Lung (tissue), 12 donors: ENCODE data around the gene PGAP2. TPM values are rescaled to one million over a fixed set of nuclear protein-coding genes. Genes with fewer than 3 reads are reported as not detected.
A peak's percentile ranks its signal among the peaks of the same experiment; 100 is the strongest.

ENCODE experiments used
- ATAC-seq: fragments of 200-7000 bp; cut with Tn5 transposase; one replicate; pipeline ENCODE4 v1.9.1; 2020; ENCODE audit warnings: moderate number of reproducible peaks; ENCODE audit not compliant: insufficient read depth, low FRiP score
- DNase-seq, 3 donors: peaks; one replicate each; pipeline ENCODE4 v3.0.0-alpha.2; 2013 to 2017
- H3K27ac ChIP-seq, 2 donors: one replicate each; pipeline ENCODE4 v1.5.1; 2013; ENCODE audit warnings: mild to moderate bottlenecking in 2 of 2, moderate library complexity in 2 of 2, control low read depth in 1 of 2, inconsistent platforms in 1 of 2, low read depth in 1 of 2, low read length in 1 of 2
- H3K27me3 ChIP-seq, 3 donors: one replicate each; pipeline ENCODE4 v1.5.1; 2013; ENCODE audit warnings: low read length in 2 of 3; ENCODE audit not compliant: control insufficient read depth in 3 of 3, insufficient read depth in 3 of 3
- H3K36me3 ChIP-seq, 4 donors: one replicate each; pipeline ENCODE4 v1.5.1; 2013; ENCODE audit warnings: low read length in 4 of 4, mild to moderate bottlenecking in 1 of 4, moderate library complexity in 1 of 4; ENCODE audit not compliant: control insufficient read depth in 4 of 4, insufficient read depth in 4 of 4
- H3K4me1 ChIP-seq, 5 donors: one replicate each; pipeline ENCODE4 v1.5.1; 2013; ENCODE audit warnings: low read length in 5 of 5, mild to moderate bottlenecking in 2 of 5, moderate library complexity in 1 of 5; ENCODE audit not compliant: control insufficient read depth in 5 of 5, insufficient read depth in 5 of 5
- H3K4me3 ChIP-seq: one replicate; pipeline ENCODE4 v1.5.1; 2013; ENCODE audit warnings: mild to moderate bottlenecking, control low read depth, moderate library complexity
- H3K9ac ChIP-seq, 2 donors: one replicate each; pipeline ENCODE4 v1.5.1; 2013; ENCODE audit warnings: low read length in 2 of 2, control low read depth in 1 of 2; ENCODE audit not compliant: insufficient read depth in 1 of 2
- H3K9me3 ChIP-seq, 4 donors: one replicate each; pipeline ENCODE4 v1.5.1; 2013; ENCODE audit warnings: low read length in 3 of 4, mild to moderate bottlenecking in 1 of 4, moderate library complexity in 1 of 4; ENCODE audit not compliant: control insufficient read depth in 4 of 4, insufficient read depth in 3 of 4
- WGBS, 2 donors: extraction: QIAGEN DNeasy Blood & Tissue Kit; methylation state at CpG; one replicate each; pipeline ENCODE4 v1.1.7; 2013; 5-methylcytosine and 5-hydroxymethylcytosine counted together
- polyA plus RNA-seq, 2 donors: library from polyadenylated mRNA; stranded (reverse); fragments of 200-250 nt; gene quantifications; one replicate each; pipeline ENCODE4 v1.2.1, GENCODE V29; 2013
- total RNA-seq, 2 donors: library from RNA; depleted of rRNA in 1 of 2; stranded (reverse); fragments of >200 nt in 1 of 2; gene quantifications; one replicate each; pipeline ENCODE4 v1.2.1, GENCODE V29; 2014 to 2021
- TF ChIP-seq, protein P1 (sequence below): IDR thresholded peaks from 2 replicates; pipeline ENCODE4 v1.5.1; 2012; ENCODE audit warnings: mild to moderate bottlenecking; ENCODE audit errors: control extremely low read depth, extremely low read depth
- donor health status: control.
- donor health status: control.
- donor health status: Bipolar disorder and iron deficiency.
- donor health status: healthy.
- donor health status: DM: yes; HTN: yes; CAD: no.

The PGAP2 gene
- total and polyA plus RNA-seq, 4 donors = 17.5 to 23.6 (median 20.9) TPM

DNA sequence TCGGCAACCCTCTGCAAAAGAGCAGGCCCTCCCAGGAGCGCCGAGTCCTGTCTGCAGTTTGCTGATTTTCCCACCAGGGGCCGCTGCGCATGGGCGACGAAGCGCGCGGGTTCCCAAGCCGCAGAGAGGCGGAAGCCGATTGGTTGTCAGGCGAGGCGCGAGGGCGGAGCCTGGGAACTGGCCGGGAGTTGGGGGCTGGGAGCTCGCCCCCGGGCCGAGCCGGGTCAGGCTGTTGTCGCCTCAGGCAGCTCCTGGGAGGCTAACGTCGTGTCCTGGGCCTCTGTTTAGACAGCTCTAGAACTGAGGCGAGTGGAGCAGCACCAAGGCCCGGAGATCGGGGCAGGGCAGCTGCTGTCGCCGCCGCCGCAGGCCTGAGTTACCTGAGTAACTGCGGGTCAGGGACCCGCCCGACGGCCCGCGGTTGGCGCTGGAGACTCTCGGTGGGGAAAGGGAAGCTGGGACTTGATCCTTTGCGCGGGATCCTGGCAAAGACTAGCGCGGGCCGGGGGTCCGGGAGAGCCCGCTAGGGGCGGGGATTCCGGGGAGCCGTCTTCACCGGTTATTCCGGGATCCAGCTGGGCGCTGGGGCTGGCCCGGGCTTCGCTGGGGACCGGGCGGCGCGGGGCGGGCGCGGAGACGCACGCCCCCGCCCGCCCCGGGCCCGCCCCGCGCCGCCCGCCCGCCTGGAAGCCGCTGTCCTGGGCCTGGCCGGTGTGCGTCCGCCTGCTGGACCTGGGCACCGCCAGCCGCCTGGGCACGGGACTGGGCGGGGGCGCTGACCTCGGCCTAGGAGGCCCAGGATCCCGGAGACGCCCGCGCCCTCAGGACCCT, 46.8 kb downstream of the PGAP2 start, which contains the start of gene STIM1:
Gene STIM1, plus strand, starts transcription at position 688 of the 831 bp plus-strand sequence. CDS start 607 bp downstream, outside the sequence.
- ATAC-seq = peak; percentile 92
- Histone ChIP-seq H3K4me1 (peaks cover 4 to 45% (median 29%) of the 10 kb centered on the region in 5 donors), H3K27ac (peak within 1 kb of the TSS; percentile 92 to 94), H3K9ac (peak within 1 kb of the TSS; percentile 13 to 71), H3K27me3 (no peaks in the 10 kb centered on the region), H3K4me3 (peak within 1 kb of the TSS; percentile 74), H3K36me3 (no peaks in the 10 kb centered on the region), H3K9me3 (no peaks in the 10 kb centered on the region)
- TF ChIP-seq, protein P1, sequence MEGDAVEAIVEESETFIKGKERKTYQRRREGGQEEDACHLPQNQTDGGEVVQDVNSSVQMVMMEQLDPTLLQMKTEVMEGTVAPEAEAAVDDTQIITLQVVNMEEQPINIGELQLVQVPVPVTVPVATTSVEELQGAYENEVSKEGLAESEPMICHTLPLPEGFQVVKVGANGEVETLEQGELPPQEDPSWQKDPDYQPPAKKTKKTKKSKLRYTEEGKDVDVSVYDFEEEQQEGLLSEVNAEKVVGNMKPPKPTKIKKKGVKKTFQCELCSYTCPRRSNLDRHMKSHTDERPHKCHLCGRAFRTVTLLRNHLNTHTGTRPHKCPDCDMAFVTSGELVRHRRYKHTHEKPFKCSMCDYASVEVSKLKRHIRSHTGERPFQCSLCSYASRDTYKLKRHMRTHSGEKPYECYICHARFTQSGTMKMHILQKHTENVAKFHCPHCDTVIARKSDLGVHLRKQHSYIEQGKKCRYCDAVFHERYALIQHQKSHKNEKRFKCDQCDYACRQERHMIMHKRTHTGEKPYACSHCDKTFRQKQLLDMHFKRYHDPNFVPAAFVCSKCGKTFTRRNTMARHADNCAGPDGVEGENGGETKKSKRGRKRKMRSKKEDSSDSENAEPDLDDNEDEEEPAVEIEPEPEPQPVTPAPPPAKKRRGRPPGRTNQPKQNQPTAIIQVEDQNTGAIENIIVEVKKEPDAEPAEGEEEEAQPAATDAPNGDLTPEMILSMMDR = peak; percentile 95
- WGBS, 2 donors = 0% methylated on average over 51 to 87 of the region's 87 CpGs
- DNase-seq = peak; percentile 97

DNA sequence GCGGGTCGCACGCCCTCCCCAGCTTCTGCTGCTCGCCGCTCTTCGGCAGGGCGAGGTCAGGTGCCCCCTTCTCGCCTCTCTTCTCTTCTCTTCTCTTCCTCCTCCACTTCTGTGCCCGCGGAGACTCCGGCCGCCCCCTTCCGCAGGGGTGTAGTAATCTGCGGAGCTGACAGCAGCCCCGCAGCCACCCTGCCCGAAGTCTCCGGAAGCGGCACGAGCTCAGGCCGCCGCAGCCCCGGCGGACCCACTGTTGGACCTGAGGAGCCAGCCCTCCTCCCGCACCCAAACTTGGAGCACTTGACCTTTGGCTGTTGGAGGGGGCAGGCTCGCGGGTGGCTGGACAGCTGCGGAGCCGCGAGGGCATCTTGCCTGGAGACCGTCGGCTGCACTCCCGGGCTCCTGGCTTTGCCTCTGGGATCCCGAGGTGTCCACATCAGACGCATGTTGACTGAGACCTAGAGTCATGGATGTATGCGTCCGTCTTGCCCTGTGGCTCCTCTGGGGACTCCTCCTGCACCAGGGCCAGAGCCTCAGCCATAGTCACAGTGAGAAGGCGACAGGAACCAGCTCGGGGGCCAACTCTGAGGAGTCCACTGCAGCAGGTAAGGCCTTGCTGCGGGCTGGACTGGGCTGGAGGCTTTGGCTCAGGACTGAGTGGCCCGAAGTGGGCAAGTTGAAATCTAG, 47.6 kb downstream of the PGAP2 start:
- peak overlapping the region; percentile 13 to 46 for H3K9ac ChIP-seq
- 3 to 4% methylated on average over 35 to 40 of the region's 40 CpGs for WGBS, 2 donors
- peaks cover 4 to 50% (median 29%) of the 10 kb centered on the region in 5 donors for H3K4me1 ChIP-seq

DNA sequence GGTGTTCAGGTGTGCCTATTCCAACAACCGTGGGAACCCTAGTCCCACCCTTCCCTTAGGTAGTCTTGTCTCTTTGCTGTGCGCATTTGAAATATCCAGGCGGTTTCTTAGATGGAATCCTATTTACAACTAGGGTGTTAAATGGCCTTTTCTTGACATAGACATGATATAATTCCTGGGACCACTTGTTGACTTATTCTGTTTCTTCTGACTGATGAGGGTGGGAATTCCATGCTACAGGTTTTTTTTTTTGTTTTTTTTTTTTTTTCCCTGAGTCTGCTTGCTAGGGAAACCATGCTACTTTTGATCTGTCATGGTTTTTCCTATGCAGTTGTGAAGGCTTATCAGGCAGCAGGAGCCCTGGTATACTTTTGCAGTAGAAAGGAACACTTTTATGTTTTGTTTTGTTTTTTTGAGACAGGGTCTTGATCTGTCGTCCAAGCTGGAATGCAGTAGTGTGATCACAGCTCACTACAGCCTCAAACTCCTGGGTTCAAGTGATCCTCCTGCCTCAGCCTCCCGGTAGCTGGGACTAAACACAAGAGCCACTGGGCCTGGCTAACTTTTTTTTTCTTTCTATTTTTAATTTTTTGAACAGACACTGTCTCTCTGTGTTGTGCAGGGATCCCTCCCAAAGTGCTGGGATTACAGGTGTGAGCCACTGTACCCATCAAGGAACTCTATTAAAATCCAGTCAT, 48.6 kb downstream of the PGAP2 start:
- peaks cover 4 to 50% (median 29%) of the 10 kb centered on the region in 5 donors for H3K4me1 ChIP-seq
- 68 to 77% methylated on average over 5 of the region's 5 CpGs for WGBS, 2 donors
- H3K36me3 ChIP-seq = no peaks in the 10 kb centered on the region
- no peak overlapping the region for H3K4me3 ChIP-seq
- peak overlapping the region in 1 of 2 donors; percentile 46 for H3K9ac ChIP-seq
- no peaks in the 10 kb centered on the region for H3K9me3 ChIP-seq
- DNase-seq = no peak
- ATAC-seq = no peak
- no peak overlapping the region for H3K27ac ChIP-seq
- no peaks in the 10 kb centered on the region for H3K27me3 ChIP-seq
- TF ChIP-seq, protein P1 = no peak

More for the DNA sequence above, 47.6 kb downstream of the PGAP2 start:
- ATAC-seq (peak; percentile 0), DNase-seq (peak; percentile 36 to 52 (median 42))
- no peaks in the 10 kb centered on the region for H3K9me3 ChIP-seq
- H3K36me3 ChIP-seq = no peaks in the 10 kb centered on the region
- H3K27ac ChIP-seq = peak overlapping the region; percentile 76 to 92
- no peaks in the 10 kb centered on the region for H3K27me3 ChIP-seq
- TF ChIP-seq, protein P1 = no peak
- H3K4me3 ChIP-seq = peak overlapping the region; percentile 74
